Astrocyte of the cerebellum (primary cell): Measurements from ENCODE around the gene SH3RF3.
"Not testable (repeated sequence)": the region's sequence is repeated elsewhere in the genome, so short reads cannot be mapped to it uniquely, and the experiment has no call there.

ENCODE experiments used
- DNase-seq: peaks from one replicate; pipeline ENCODE4 v3.0.0-alpha.2; 2011; ENCODE audit warnings: low read depth
- H3K4me3 ChIP-seq: 2 replicates; pipeline ENCODE4 v1.5.1; 2011; ENCODE audit warnings: mild to moderate bottlenecking, low read depth, low read length, moderate library complexity
- CTCF ChIP-seq: IDR thresholded peaks from 2 replicates; pipeline ENCODE4 v1.5.1; 2012; ENCODE audit warnings: low read length, low read depth, moderate library complexity, mild to moderate bottlenecking; ENCODE audit errors: missing control alignments
- in situ Hi-C: cut with HindIII; loops from 2 replicates; pipeline ENCODE4 v1.10.0; 2017; ENCODE audit warnings: low sequenced_read_pairs

SH3RF3 gene

DNA sequence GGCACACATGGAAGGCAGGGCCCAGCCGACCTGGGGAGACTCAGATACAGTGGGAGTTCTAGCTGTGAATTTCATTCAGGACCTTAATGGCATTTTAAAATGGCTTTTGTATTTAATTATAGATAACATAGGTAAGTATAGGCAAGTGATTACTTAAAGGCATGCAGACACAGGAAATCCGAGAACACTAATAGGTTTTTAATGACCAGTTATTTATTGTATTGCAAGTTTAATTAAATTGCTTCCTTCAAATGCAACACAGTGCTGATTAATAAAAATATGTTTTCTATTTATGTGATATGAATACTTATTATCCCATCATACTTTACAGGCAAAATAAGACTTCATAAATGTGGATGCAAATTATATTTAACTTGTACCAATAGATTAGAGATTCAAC lies 19.7 kb upstream of the SH3RF3 start:
- in situ Hi-C loops: no loop called here

GRCh38 chr2:109110170-109110569 lies 18.8 kb upstream of the SH3RF3 start:
- no peak for TF ChIP-seq CTCF
- no peak for DNase-seq
- in situ Hi-C loops: no loop called here
- no peak overlapping the region for H3K4me3 ChIP-seq

More for the DNA sequence above, 19.7 kb upstream of the SH3RF3 start:
- no peak for DNase-seq
- no peak for TF ChIP-seq CTCF
- no peak overlapping the region for H3K4me3 ChIP-seq

DNA sequence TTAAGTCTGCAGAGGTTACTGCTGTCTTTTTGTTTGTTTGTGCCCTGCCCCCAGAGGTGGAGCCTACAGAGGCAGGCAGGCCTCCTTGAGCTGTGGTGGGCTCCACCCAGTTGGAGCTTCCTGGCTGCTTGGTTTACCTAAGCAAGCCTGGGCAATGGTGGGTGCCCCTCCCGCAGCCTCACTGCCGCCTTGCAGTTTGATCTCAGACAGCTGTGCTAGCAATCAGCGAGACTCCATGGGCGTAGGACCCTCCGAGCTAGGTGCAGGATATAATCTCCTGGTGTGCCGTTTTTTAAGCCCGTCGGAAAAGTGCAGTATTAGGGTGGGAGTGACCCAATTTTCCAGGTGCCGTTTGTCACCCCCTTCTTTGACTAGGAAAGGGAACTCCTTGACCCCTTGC lies 11.8 kb upstream of the SH3RF3 start:
- H3K4me3 ChIP-seq, DNase-seq, in situ Hi-C loops: not testable (repeated sequence)

GRCh38 chr2:109117780-109118179 lies 11.2 kb upstream of the SH3RF3 start:
- TF ChIP-seq CTCF: no peak
- in situ Hi-C loops: no loop called here
- no peak for DNase-seq
- no peak overlapping the region for H3K4me3 ChIP-seq

DNA sequence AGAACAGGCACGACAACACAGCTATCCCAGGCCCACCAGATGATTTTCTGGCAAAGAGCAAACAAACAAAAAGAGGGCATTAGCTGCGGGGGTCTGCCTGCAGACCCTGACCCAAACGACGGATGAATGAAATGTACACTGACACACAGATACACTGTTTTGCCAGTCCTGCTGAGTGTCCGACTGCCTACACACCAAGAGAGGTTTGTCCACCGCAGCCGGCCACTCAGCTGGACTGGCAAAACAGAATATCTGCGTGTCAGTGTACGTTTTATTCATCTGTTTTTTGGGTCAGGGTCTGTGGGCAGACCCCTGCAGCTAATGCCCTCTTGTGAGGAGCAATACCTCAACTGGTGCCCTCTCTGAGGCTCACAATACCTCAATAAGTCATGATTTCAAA lies 10.7 kb upstream of the SH3RF3 start:
- in situ Hi-C loops: no loop called here
- TF ChIP-seq CTCF: no peak
- no peak for DNase-seq
- H3K4me3 ChIP-seq: no peak overlapping the region

DNA sequence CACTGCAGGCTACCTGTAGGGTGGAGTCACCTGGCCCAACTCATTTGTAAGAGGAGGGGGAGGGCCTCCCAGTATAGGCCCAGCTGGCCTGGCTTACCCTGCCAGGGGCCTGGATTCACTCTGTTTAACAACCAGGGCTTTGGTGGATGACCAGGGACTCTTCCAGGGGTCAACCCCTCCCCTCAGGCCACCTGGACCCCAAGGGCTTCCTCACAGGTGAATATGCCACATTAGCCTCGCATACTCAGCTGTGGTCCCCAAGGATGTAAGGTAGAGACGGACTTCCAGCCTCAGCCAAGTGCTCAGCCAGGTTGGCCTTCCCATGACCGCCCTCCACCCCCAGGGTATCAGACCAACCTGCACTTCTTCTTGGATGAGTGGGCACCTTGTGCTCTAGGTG lies 8.8 kb upstream of the SH3RF3 start:
- no peak for DNase-seq
- in situ Hi-C loops: no loop called here
- no peak overlapping the region for H3K4me3 ChIP-seq
- no peak for TF ChIP-seq CTCF

DNA sequence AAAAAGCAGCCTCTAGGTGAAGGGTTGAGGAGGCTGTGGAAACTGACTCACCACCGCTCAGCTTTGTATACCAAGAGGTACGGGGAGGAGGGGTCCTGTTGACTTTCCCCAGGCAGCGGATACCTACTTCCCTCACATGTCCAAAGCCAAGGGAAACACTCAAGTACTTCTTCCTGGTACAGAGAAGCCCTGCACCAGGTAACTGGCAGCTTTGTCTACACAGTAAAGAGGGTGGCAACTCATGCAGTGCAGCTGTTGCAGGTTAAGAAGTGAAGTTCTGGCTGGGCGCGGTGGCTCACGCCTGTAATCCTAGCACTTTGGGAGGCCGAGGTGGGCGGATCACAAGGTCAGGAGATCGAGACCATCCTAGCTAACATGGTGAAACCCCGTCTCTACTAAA lies 8.3 kb upstream of the SH3RF3 start:
- H3K4me3 ChIP-seq, DNase-seq, in situ Hi-C loops: not testable (repeated sequence)

DNA sequence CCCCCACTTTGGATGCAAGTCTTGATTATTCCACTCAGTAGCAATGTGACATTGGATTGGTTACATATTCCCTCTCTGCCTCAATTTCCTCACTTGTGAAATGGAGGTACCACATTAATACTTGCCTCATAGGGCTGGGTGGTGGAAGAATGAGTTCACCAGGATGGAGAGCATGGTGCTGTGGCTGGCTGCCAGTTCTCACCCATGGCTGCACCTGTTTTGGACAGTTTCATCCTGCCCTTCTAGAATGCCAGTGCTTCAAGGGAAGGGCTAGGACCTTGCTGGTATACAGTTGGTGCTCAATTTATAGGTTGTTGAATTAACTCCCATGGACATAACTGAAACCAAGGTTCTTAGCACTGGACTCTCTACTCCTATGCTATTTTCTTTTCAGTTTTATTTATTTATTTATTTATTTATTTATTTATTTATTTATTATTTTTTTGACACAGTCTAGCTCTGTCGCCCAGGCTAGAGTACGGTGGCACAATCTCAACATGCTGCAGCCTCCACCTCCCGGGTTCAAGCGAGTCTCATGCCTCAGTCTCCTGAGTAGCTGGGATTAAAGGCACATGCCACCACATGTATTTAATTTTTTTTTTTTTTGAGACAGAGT lies 5.3 kb upstream of the SH3RF3 start:
- no peak for TF ChIP-seq CTCF
- H3K4me3 ChIP-seq: no peak overlapping the region
- in situ Hi-C loops: no loop called here
- DNase-seq: no peak
